OCI-LY3 (cell line): ENCODE results near the gene STARD3NL.

Experiments
- EZH2phosphoT487 ChIP-seq: fragments of 200-600 bp; shearing (Covaris generic); IDR thresholded peaks from 2 replicates; pipeline ENCODE4 v1.6.1; 2018; ENCODE audit warnings: antibody characterized with exemption, mixed run types, low read depth
- TF ChIP-seq, protein P1 (sequence below): fragments of 200-600, 300-600 bp; sonication (generic); IDR thresholded peaks from 2 replicates; pipeline ENCODE4 v1.5.1; 2014; ENCODE audit warnings: antibody characterized with exemption, low read length, low read depth

- TF ChIP-seq, protein P1, sequence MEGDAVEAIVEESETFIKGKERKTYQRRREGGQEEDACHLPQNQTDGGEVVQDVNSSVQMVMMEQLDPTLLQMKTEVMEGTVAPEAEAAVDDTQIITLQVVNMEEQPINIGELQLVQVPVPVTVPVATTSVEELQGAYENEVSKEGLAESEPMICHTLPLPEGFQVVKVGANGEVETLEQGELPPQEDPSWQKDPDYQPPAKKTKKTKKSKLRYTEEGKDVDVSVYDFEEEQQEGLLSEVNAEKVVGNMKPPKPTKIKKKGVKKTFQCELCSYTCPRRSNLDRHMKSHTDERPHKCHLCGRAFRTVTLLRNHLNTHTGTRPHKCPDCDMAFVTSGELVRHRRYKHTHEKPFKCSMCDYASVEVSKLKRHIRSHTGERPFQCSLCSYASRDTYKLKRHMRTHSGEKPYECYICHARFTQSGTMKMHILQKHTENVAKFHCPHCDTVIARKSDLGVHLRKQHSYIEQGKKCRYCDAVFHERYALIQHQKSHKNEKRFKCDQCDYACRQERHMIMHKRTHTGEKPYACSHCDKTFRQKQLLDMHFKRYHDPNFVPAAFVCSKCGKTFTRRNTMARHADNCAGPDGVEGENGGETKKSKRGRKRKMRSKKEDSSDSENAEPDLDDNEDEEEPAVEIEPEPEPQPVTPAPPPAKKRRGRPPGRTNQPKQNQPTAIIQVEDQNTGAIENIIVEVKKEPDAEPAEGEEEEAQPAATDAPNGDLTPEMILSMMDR: no peak
- TF ChIP-seq EZH2phosphoT487: no peak
Measured at GRCh38 chr7:38274486-38274885, 96.4 kb downstream of the STARD3NL start.
